ENCODE measurements around the gene TRIM8. TPM values are rescaled to one million over a fixed set of nuclear protein-coding genes. Genes with fewer than 3 reads are reported as not detected.

Gene TRIM8
- total RNA-seq, 1 experiment from 2014 or later, result 91.6 TPM

DNA sequence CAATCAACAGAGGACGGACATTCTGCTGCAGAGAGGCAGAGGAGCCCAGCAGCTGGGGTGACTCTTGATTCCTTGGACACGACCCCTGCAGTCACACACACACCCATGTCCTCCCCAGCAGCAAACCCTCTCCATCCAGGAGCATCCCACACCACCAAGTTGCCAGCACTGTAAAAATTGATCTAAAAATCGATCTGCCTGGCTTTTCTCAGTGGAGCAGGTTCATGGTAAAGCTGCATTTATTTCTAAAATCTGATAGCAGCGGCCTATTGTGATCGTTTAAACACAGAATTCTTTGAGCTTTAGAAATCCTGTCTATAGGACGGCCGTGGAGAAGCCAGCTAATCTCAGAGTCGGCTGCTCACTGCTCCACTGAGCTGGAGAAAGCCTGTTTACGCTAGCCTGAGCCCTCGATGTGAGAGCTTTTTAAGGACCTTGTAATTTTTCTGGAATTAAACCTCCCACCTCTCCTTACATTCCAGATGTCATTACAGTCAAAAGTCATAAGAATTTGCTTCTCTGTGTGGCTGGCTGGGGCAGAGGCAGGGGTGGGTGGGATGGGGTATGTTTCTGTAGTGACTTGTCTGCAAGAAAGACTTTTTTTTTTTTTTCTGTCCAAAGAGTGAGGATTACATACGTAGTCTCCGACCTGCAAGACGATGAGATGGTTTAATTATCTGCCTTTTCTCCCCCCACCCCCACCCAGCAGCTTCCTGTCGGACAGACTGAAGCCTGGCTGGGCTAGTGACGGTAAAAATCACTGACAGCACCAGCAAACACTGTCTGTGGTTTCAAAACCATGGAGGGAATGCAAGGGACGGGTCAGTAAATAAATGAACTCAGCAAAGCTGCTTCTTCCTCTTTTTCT, 31.6 kb downstream of the TRIM8 start:
- ChIA-PET RAD21 (ENCODE audit: low non-redundant PET in 1 of 2, low total read pairs in 2 of 2, uncharacterized antibody in 2 of 2, unreplicated experiment in 2 of 2) (interaction anchor here in 1 of 2 experiments (0.5 kb wide), 1 partner anchor 225 kb away, joined by 4 read pairs; no protein-coding TSS in a partner anchor), CTCF (interaction anchor here (1.1 to 1.3 kb wide), 3 partner anchors 10 to 38 kb away, joined by 3 to 5 read pairs (median 4); partner anchors contain the start of genes ARL3 and SFXN2), POLR2A (no interaction called here)
- no peak overlapping the region for H3K27ac ChIP-seq (ENCODE audit: low read depth, low read length)
- DNase-seq (ENCODE audit: low read depth, low spot score) (no peak), ATAC-seq (no peak)
- no TSS peak for BruUV-seq (replicated peaks)
- no peaks in the 10 kb centered on the region for H3K9me2 ChIP-seq (ENCODE audit: insufficient read depth)
- TF ChIP-seq POLR2AphosphoS5 (IDR thresholded peaks at IDR 0.05; ENCODE audit: low read depth, low read length) (no peak), ELF1 (IDR thresholded peaks at IDR 0.05; ENCODE audit: borderline replicate concordance, low read depth) (no peak), FOSL1 (IDR thresholded peaks at IDR 0.05; ENCODE audit: low read depth) (no peak), REST (IDR thresholded peaks at IDR 0.05; ENCODE audit: low read depth) (no peak), SP1 (IDR thresholded peaks at IDR 0.05; ENCODE audit: low read depth) (no peak), RAD21 (IDR thresholded peaks at IDR 0.05; ENCODE audit: low read depth) (no peak), EGR1 (IDR thresholded peaks at IDR 0.05; ENCODE audit: low read depth) (no peak), EZH2 (IDR thresholded peaks at IDR 0.05) (no peak), SRF (IDR thresholded peaks at IDR 0.05; ENCODE audit: low read depth) (no peak), EZH2phosphoT487 (IDR thresholded peaks at IDR 0.05; ENCODE audit: borderline replicate concordance) (no peak), ZNF274 (IDR thresholded peaks at IDR 0.05; ENCODE audit: low read depth, low read length) (no peak), TCF7L2 (IDR thresholded peaks at IDR 0.05; ENCODE audit: borderline replicate concordance, extremely low read depth, insufficient read depth, insufficient read length) (no peak), CEBPB (IDR thresholded peaks at IDR 0.05; ENCODE audit: low read depth) (no peak)
- TF ChIP-seq, protein P1, sequence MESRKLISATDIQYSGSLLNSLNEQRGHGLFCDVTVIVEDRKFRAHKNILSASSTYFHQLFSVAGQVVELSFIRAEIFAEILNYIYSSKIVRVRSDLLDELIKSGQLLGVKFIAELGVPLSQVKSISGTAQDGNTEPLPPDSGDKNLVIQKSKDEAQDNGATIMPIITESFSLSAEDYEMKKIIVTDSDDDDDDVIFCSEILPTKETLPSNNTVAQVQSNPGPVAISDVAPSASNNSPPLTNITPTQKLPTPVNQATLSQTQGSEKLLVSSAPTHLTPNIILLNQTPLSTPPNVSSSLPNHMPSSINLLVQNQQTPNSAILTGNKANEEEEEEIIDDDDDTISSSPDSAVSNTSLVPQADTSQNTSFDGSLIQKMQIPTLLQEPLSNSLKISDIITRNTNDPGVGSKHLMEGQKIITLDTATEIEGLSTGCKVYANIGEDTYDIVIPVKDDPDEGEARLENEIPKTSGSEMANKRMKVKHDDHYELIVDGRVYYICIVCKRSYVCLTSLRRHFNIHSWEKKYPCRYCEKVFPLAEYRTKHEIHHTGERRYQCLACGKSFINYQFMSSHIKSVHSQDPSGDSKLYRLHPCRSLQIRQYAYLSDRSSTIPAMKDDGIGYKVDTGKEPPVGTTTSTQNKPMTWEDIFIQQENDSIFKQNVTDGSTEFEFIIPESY (IDR thresholded peaks at IDR 0.05; ENCODE audit: extremely low read depth, insufficient replicate concordance, low read length), result no peak
- no peaks in the 10 kb centered on the region; a peak in 1 of 4 replicates for H3K36me3 ChIP-seq (ENCODE audit: control insufficient read depth in 1 of 2, insufficient read depth in 2 of 2, low read length in 2 of 2)
- H3K4me3 ChIP-seq (replicated peaks in 1 of 2; ENCODE audit: low read depth in 1 of 2, low read length in 2 of 2), result no peak overlapping the region
- H3K9me3 ChIP-seq (ENCODE audit: control insufficient read depth in 1 of 2, insufficient read depth in 1 of 2, low read depth in 1 of 2, low read length in 2 of 2), result no peaks in the 10 kb centered on the region
- H3K79me2 ChIP-seq (ENCODE audit: insufficient read depth, low read length), result no peaks in the 10 kb centered on the region
- H4K20me1 ChIP-seq (ENCODE audit: insufficient read depth), result no peaks in the 10 kb centered on the region
- peaks cover 5 to 10% of the 10 kb centered on the region in 2 experiments; a peak in 3 of 4 replicates for H3K4me1 ChIP-seq (ENCODE audit: control insufficient read depth in 1 of 2, insufficient read depth in 2 of 2, low read length in 2 of 2)
- no peak overlapping the region for H3K9ac ChIP-seq (ENCODE audit: low read length)
- H3K27me3 ChIP-seq (ENCODE audit: insufficient read depth, low read length), result no peaks in the 10 kb centered on the region
- intact Hi-C loops (cut with micrococcal nuclease), result no loop called here
- no peak overlapping the region for H2AFZ ChIP-seq (ENCODE audit: low read depth, low read length, poor library complexity, severe bottlenecking)
- H3K4me2 ChIP-seq (ENCODE audit: low read length), result no peak overlapping the region
